GM19328 (cell line): ENCODE data around the gene SNX33.
"Not testable (repeated sequence)": the region's sequence is repeated elsewhere in the genome, so short reads cannot be mapped to it uniquely, and the experiment has no call there.

Experiments used
- ATAC-seq: cut with Tn5 transposase; IDR thresholded peaks from one replicate; pipeline ENCODE4 v1.9.1; 2021; ENCODE audit warnings: mild to moderate bottlenecking, moderate library complexity; ENCODE audit not compliant: unreplicated experiment

Gene SNX33

DNA sequence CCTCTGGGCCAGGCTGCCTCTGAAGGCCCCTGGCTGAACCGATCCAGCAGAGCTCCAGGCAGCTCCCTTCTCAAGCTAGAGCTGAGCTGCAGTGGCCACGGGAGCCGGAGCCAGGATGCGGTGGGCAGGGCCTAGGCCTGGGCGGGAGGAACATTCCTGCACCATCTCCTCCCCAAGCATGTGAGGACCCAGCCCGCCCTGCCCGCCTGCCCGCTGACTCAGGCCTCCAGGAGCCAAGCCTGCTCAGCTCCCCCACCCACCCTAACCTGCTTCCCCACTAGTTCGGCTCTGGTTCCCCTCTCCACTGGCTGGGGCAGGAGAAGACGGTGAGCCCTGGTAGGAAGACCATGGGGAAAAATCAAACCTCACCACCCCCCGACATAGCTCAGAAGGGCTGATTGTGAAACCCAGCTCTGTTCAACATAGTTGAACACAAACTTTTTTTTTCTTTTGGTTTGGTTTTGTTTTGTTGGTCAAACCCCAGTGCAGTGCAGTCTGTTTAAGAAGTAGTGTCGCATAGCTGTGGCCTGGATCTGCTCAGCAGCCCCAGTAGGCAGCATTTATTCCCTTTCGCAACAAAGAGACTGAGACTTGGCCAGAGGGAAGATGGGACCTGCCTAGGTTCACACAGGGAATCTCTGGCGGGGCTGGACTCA, 13.5 kb downstream of the SNX33 start:
- ATAC-seq, result no peak

DNA sequence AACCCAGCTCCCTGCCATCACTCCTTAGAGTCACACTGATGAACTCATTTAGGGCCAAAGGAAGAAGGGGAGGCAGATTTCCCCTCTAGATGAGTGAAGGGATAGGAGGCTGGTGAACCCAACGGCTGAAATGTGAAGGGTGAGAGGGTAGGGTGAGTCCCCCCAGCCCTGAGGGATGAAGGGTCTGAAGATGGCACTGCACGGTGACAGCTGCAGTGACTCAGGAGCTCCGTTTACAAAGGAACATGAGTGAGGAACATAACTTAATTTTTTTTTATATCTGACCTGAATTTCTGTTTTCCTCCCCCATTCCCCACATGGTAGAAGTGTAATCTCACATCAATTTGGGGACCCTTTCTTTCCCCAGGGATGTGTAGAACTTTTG, 14.0 kb downstream of the SNX33 start:
- ATAC-seq, result no peak

DNA sequence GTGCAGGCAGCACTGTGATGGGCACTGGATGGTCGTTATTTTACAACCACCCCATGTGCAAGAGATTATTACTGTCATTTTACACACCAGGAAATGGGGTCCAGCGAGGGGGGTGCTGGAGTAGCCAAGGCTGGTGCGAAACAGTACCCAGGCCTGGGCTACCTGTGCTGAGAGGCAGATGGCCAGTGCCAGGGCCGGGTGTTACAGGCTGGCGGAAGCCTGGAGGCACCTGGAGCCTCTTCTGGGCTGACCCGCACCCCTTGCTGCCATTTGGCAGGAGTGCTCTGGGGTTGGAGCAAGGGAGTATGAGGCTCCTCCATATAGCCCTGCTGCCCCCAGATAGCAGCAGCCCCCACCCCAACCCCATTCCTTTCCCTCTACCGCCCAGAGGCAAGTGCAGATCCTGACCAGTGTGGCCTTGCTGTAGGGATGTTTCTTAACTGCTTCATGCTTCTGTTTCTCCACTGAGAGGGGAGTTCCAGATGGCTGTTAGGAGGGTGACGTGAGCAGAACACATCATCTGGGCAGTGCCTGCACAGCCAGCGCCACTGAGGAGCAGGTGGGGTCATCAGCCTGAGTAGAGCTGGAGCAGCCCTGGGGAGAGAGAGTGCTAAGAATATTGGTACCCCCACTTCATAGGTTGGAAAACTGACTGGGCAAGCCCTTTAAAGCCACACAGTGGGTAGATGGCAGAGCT, 15.3 kb downstream of the SNX33 start:
- ATAC-seq, result no peak

DNA sequence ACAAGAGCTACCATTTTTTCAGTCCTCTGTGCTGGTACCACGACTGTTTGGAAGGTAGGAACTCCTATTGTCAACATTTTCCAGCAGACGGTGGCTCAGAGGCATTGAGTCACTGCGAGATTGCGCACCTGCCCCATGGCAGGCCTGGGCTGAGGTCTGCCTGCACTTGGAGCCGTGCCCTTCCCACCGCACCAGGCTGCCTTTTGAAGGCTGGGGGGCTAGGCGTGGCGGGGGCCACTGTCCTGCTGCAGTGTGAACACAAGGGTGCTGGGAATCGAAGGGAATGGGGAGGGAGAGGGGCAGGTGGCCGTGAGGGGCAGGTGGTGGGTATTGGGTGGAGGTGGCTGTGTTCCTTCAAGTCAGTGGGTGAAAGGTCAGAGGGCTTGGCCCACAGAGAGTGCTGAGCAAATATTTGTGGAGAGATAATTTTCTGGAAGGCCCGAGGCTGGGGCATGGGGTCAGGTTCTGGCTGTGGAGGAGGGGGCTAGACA, 16.3 kb downstream of the SNX33 start:
- ATAC-seq, result no peak

DNA sequence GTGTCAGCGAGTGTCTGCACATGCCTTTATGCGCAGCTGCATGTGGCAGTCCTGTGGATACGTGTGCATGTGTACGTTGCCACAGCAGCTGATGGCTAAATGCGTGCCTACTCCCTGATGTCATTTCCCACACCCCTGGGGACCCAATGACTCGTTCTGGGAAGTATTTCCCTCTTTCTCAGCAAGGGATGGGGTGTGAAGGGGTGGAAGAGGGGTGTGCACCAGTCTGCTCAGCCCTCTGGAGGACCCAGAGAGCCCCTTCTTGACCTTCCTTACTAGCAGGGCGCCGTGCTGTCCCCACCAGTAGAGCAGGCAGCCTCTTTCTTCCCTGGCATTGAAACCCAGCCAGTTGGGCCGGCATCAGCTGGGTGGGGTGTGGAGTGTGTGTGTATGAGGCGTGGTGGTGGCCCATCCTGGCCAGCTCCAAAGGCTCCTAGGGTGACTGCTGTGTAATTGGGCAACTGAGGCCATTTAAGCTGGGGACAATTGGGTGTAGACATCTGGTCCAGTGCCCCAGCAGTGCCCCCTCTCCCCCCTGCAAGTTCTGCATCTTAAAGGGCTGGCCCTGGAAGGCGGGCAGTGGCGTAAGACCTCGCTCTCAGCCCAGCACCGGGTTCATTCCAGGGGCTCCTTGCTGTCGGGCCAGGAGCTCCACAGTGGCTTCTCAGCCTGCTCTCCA, 19.2 kb downstream of the SNX33 start:
- ATAC-seq, result no peak

DNA sequence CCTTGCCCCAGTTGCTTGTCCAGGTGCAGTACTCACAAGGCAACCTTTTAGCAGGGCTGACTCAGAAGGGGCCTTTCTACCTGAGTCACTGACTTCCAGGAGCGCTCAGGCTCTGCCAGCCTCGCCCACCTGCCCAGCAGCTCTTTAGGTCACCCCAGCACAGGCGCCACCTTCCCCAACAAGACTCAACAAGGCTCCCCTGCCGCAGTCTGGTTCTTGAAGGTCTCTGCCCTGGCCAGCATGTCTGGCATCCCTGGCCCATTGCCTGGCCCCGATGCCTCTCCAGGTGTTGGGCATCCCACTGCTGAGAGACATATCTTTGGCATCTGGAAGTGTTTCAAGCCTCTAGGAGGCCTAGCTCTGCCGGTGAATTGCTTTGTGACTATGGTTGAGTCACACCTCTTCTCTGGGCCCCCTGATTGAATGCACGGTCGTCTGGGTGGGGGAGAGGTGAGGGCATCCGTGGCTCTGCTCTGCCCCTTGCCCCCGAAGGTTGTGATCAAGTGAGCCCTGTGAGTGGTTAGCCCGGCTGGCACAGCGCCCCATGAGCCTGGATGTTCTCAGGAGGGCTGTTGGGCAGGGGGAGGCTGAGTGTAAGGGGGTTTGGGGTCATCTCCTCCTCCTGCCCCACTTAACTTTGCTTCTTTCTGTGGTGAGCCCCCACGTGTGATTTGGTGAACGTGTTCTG, 21.6 kb downstream of the SNX33 start:
- no peak for ATAC-seq

DNA sequence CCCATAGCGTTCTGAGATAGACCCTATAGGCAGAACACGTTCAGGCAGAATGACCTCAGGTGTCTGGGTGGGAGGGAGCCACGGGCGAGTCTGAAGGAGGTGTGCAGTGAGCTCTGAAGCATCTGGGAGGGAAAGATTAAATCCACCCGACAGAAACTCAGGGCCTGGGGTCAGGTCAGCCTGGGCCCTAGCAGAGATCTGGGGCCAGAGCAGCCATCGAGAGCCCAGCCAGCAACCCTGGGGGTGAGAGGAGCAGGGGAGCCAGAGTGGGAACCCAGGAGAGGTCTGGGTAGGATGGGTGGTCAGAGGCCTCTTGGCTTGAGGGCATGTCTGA, 22.1 kb downstream of the SNX33 start:
- ATAC-seq, result no peak

DNA sequence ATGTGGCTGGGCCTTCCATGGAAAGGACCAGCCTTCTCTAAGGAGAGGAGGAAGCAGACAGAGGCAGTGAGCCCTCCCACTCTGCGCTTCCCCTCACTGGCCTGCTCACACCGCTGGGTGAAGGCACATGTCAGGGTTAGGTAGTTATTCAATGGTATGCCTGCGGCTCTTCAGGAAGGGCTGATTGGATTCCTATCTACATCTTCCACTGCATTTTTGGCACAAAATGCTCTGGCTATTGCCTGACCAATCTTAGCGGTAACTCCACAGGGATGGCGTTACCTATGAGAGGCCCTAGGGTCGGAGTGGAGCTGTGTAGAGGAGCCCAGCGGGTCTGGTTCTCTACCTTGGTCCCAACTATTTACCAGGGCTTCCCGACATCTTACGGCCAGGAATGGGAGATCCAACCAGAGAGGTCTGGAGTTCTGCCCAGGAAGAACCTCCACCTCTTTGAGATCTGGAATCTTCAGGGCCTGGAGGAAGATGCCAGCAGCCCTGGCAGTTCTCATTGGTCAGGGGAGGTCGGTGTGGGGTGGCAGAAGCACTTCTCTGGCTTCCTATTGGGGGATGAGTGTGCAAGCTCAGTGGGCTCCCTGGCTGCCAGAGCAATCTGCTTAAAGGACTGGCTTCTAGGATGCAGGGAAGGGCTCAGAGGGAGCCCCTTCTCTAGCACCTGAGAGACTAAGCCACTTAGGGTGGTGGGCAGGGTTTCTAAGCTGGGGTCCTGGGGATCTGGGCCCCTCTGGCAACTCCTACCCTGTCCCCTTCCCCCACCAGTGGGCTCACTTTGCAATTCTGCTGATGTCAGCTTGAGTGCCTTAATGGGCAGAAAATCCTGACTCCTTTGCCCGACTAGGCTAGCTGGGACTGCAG, 24.3 kb downstream of the SNX33 start:
- no peak for ATAC-seq

DNA sequence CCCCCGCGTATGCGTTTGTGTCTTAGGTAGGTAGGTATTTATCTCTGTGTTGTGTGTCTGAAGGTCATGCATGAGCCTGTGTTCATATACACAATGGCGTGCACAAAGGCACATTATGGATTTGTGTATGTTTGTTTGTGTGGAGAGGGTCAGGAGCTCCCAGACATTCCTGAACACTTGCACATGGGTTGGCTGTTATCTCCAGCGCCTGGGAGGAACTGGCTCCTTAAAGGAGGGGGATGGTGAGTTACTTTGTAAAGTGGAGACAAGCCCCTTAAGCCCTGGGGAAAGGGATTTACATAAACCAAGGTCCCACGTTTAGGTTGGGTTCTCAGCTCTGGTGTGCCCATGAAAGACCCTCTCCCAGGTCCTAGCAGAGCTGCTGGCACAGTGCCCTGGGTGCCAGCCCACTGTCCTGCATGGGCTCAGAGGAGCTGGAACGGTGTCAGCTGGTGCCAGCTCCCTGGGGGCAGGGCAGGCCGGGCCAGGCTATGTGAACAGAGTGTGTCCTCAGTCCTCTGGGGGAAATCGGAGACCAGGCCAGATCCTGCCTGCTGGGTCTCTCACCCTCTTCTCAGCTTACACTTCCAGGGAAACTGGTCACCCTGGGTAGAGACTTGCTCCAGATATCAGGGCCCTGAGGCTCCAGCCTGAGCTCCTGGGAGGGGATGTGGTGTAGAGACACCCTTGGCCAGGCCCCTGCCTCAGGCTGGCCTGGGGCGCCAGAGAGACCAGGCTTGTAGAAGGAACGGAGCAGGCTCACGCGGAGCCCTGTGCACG, 25.1 kb downstream of the SNX33 start:
- ATAC-seq, result no peak

DNA sequence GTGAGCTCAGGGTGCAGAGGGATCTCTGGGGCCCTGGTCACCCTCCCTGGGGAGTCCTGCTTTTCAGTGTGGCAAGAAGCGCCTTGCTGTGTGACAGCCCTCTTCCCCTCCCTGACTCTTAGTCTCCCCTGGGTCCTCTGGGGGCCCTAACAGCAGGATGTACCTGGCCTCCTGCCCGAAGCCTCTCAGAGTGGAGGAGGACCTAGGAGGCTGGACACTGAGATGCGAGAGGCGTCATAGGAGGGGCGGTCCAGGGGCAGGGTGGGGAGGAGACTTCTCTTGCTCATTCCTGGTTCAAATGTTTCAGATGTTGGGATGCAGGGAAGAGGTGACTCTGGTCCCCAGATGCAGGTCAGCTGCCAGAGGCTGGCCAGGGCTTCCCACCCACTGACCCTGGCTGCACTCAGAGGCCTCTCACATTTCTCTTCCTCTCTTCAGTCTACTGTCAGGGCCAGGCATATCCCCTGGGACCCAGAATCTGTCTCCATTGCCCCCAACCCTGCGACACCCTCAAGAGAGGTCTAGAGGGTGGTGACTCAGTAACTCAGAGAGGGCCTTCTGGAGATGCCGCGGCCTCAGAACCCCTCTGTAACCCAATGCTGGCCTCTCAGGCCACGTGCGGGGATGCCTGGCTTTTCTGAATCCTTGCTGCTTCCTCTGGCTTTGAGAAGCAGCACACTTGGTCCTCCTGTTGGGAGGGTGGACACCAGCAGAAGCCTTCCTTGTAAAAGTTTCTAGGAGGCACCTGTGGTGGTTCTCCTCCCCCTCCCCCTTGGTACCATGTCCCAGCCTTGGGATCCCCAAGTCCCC, 25.9 kb downstream of the SNX33 start:
- no peak for ATAC-seq

DNA sequence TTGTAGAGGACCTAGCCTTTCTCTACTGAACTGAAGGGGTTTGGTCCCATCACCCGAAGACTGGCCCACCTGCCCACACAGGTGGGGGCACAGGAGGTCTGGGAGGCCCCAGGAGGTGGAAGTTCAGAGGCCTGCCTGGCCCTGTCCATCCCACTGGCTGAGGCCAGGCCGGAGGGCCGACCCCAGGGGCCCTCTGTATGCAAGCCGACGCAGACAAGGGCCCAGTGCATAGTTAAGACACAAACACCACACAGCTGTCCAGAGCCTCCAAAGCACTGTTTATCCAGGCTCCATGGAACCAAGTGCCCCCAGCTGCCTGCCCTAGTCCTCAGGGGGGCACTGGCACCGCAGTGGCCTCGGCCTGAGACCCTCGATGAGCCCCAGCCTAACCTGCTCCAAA, 26.7 kb downstream of the SNX33 start:
- ATAC-seq, result no peak

DNA sequence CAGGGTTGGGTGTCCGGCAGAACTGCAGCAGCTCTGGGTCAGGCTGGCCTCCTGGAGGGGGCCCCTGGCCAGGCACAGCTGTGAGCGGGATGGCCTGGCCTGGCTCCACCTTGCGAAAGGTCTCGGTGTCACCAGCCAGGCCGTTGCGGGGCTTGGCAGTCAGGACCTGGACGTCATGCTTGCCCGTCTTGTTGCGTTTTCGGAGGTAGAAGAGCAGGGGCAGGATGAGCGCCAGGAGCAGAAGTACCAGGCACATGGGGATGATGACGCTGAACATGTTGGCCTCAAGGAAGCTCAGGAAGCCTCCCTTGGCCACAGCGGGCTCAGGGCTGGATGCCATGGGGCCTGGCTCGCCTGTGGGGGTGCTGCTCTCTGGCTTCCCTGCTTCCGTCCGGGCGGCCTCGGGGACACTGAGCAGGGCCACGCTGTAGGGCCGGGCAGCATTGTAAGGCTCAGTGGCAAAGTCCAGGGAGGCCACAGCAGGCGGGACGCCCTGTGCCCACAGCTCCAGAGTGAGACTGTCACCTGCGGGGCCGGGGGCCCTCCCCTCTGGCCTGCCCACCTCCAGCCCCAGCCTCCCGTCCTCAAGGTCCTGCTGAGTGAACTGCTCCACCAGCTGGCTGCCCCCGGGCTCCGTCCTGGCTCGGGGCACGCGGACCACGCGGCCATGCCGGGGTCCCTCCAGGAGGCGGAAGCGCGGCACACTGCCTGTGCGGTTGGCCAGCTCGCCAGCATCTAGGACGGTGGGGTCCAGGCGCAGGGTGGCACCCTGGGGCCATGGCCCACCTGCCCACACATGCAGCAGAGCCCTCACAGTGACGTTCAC, 28.1 kb downstream of the SNX33 start:
- ATAC-seq, result no peak

DNA sequence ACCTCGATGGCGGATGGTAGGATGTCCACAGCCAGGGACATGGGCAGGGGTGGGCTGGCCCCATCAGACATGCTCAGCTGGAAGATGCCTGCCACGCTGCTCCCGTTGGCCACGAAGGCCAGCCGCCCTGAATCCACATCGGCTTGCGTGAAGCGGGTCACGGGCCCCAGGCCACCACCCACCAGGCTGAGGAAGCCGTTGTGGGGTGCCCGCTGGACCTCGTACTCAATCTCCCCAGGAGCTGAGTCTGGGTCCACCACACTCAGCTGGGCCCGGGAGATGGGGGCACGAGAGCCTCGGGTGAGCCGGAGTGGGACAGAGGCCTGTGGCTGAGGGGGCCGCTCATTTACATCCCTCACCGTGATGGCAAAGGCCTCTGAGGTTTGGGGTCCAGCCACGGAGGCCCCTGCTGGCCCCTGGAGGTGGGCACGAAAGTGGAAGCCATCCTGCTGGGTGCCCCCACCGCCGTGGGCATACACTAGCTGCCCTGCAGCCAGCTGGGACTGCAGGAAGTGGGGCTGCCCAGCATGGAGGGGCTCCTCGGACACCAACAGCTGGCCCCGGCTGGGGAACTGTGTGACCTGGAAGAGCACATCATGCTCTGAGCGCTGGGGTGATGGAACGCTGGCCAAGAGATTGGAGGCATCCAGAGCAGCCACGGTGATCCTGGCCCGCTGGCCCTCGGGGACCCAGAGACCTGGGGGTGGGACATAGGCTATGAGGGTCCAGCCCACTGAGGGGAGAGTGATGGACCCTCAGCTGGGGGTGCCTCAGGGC, 29.2 kb downstream of the SNX33 start:
- no peak for ATAC-seq

DNA sequence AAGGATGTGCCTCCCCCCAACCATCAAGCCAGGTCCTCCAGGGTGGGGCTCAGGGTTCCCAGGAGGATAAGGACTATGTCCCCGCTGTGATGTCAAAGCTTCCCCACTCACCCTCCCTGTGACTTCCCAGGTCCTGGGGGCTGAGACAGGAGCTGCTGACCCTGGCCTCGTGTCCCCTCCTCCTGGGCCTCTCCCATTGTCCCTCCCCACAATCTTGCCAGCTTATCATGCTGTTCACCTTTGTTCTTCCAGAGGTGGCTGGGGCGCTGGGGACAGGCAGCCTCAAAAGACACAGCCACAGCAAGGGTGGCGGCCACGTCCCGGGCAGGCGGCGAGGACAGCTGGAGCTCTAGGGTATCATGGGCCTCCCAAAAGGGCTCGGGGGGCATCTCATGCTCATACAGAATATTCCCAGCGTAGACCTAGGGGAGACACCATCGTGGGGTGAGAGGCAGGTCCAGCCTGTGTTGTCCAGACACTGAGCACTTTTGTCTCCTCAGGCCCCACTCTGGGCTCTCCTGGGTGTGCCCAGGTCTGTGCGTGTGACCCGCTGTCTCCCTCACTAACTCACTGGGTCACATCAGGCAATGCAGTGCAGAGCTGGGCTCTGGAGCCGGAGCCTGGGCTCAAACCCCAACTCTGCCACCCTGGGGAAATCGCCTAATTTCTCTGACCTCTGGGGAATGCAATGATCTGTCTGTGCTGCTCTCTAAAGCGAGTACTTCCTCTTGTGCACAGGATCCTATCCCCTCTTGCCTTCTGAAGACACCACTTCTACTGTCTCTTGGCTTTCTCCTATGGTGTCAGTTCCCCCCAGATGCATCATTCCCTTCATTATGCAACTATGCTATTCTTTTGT, 30.0 kb downstream of the SNX33 start:
- ATAC-seq, result no peak

DNA sequence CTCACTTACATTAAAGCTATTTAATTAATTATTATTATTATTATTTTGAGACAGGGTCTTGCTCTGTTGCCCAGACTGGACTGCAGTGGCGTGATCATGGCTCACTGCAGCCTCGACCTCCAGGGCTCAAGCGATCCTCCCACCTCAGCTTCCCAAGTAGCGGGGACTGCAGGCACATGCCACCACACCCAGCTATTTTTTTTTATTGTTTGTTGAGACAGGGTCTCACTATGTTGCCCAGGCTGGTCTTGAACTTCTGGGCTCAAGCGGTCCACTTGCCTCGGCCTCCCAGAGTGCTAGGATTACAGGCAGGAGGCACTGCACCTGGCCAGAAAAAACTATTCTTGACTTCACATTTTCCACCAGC, 30.6 kb downstream of the SNX33 start:
- ATAC-seq, result not testable (repeated sequence)

DNA sequence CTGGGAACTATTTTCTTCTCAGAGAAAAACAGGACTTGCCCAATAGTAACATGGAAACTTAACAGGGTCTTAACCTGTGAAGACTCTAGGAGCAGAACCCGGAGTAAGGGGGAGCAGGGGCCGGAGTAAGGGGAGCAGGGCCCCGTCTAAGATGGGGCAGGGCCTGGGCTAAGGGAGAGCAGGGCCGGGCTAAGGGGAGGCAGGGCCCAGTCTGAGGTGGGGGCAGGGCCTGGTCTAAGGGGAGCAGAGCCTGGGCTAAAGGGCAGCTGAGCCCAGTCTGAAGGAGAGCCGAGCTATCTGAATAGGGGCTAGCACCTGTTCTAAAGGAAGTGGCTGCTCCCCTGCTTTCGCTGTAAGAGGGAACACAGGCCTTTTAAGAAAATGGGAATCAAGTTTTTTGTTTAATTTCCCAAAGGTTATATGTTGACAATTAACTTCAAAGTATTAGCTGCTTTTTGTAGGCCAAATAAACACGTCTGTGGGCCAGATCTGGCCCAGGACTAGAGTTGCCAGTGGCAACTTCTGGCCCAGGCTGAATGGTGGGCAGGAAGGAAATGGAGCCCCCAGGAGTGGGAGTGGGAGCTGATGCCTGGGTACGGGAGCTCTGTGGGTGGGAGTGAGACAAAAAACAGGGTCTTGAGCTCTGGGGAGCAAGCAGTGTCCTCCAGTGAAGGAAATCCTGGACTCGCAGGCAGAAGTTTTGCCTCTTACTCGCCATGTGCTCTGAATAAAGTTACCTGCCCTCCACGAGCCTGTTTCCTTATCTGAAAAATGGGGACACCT, 32.5 kb downstream of the SNX33 start:
- no peak for ATAC-seq
